Measurements from ENCODE around the gene KCNE2.

KCNE2 gene

GRCh38 chr21:34351786-34352241 is 12.0 kb upstream of the KCNE2 start:
- no peaks in the 10 kb centered on the region for H3K36me3 ChIP-seq
- no peak overlapping the region for H3K9ac ChIP-seq
- H3K27me3 ChIP-seq, result no peaks in the 10 kb centered on the region
- no peak overlapping the region for H3K4me3 ChIP-seq
- H3K4me2 ChIP-seq, result no peak overlapping the region
- no peaks in the 10 kb centered on the region for H3K4me1 ChIP-seq
- no peaks in the 10 kb centered on the region for H4K20me1 ChIP-seq
- H3K9me3 ChIP-seq, result no peaks in the 10 kb centered on the region
- no peak for TF ChIP-seq Cebpa-rat (IDR thresholded peaks at IDR 0.05)
- H3K27ac ChIP-seq, result no peak overlapping the region

GRCh38 chr21:34352556-34352955 is 11.2 kb upstream of the KCNE2 start:
- no peak overlapping the region for H3K4me3 ChIP-seq
- 0 out of 2 replicates have a peak, but pooled peaks cover 2% of the 10 kb centered on the region for H3K9me3 ChIP-seq
- no peaks in the 10 kb centered on the region for H3K27me3 ChIP-seq
- H4K20me1 ChIP-seq, result no peaks in the 10 kb centered on the region
- H3K9ac ChIP-seq, result no peak overlapping the region
- H3K4me2 ChIP-seq, result no peak overlapping the region
- TF ChIP-seq Cebpa-rat (IDR thresholded peaks at IDR 0.05), result no peak
- no peak overlapping the region for H3K27ac ChIP-seq
- H3K4me1 ChIP-seq, result no peaks in the 10 kb centered on the region
- no peaks in the 10 kb centered on the region for H3K36me3 ChIP-seq

GRCh38 chr21:34353182-34353581 is 10.6 kb upstream of the KCNE2 start:
- Histone ChIP-seq H3K9me3 (peaks cover 8% of the 10 kb centered on the region), H3K4me3 (no peak overlapping the region), H3K27me3 (no peaks in the 10 kb centered on the region), H3K27ac (no peak overlapping the region), H3K4me1 (no peaks in the 10 kb centered on the region), H4K20me1 (no peaks in the 10 kb centered on the region), H3K4me2 (no peak overlapping the region), H3K9ac (no peak overlapping the region), H3K36me3 (no peaks in the 10 kb centered on the region)
- no peak for TF ChIP-seq Cebpa-rat (IDR thresholded peaks at IDR 0.05)

- no peaks in the 10 kb centered on the region for H3K27me3 ChIP-seq
- no peak for TF ChIP-seq Cebpa-rat (IDR thresholded peaks at IDR 0.05)
- H3K4me2 ChIP-seq, result no peak overlapping the region
- H3K9ac ChIP-seq, result no peak overlapping the region
- no peak overlapping the region for H3K4me3 ChIP-seq
- H3K4me1 ChIP-seq, result no peaks in the 10 kb centered on the region
- H3K27ac ChIP-seq, result no peak overlapping the region
- peaks cover 16% of the 10 kb centered on the region for H3K9me3 ChIP-seq
- no peaks in the 10 kb centered on the region for H4K20me1 ChIP-seq
- H3K36me3 ChIP-seq, result no peaks in the 10 kb centered on the region
Observed at GRCh38 chr21:34354836-34355235, 9.0 kb upstream of the KCNE2 start.

- no peaks in the 10 kb centered on the region for H3K4me1 ChIP-seq
- no peak overlapping the region for H3K4me3 ChIP-seq
- H3K4me2 ChIP-seq, result no peak overlapping the region
- no peaks in the 10 kb centered on the region for H4K20me1 ChIP-seq
- no peaks in the 10 kb centered on the region for H3K27me3 ChIP-seq
- H3K36me3 ChIP-seq, result no peaks in the 10 kb centered on the region
- TF ChIP-seq Cebpa-rat (IDR thresholded peaks at IDR 0.05), result no peak
- H3K9ac ChIP-seq, result no peak overlapping the region
- no peak overlapping the region for H3K27ac ChIP-seq
- peaks cover 16% of the 10 kb centered on the region for H3K9me3 ChIP-seq
Observed at GRCh38 chr21:34355570-34355969, 8.2 kb upstream of the KCNE2 start.

- Histone ChIP-seq H4K20me1 (no peaks in the 10 kb centered on the region), H3K27me3 (no peaks in the 10 kb centered on the region), H3K9me3 (peaks cover 16% of the 10 kb centered on the region), H3K9ac (no peak overlapping the region), H3K36me3 (no peaks in the 10 kb centered on the region), H3K4me3 (no peak overlapping the region), H3K4me1 (peaks cover 13% of the 10 kb centered on the region; the same call in 1 of the 2 replicates), H3K27ac (no peak overlapping the region), H3K4me2 (no peak overlapping the region)
- no peak for TF ChIP-seq Cebpa-rat (IDR thresholded peaks at IDR 0.05)
Observed at GRCh38 chr21:34357889-34358288, 5.9 kb upstream of the KCNE2 start.

GRCh38 chr21:34358866-34359265 is 4.9 kb upstream of the KCNE2 start:
- Histone ChIP-seq H3K4me3 (no peak overlapping the region), H3K27ac (no peak overlapping the region), H3K9ac (no peak overlapping the region), H3K27me3 (no peaks in the 10 kb centered on the region), H3K9me3 (peaks cover 16% of the 10 kb centered on the region), H3K36me3 (no peaks in the 10 kb centered on the region), H4K20me1 (no peaks in the 10 kb centered on the region), H3K4me1 (peaks cover 13% of the 10 kb centered on the region; the same call in 1 of the 2 replicates), H3K4me2 (no peak overlapping the region)
- no peak for TF ChIP-seq Cebpa-rat (IDR thresholded peaks at IDR 0.05)

GRCh38 chr21:34360488-34361241 is 3.1 kb upstream of the KCNE2 start:
- H3K4me3 ChIP-seq, result no peak overlapping the region
- no peak overlapping the region for H3K4me2 ChIP-seq
- TF ChIP-seq Cebpa-rat (IDR thresholded peaks at IDR 0.05), result no peak
- peaks cover 13% of the 10 kb centered on the region; the same call in 1 of the 2 replicates for H3K4me1 ChIP-seq
- H3K27me3 ChIP-seq, result no peaks in the 10 kb centered on the region
- H3K9me3 ChIP-seq, result peaks cover 16% of the 10 kb centered on the region
- no peak overlapping the region for H3K9ac ChIP-seq
- H3K27ac ChIP-seq, result no peak overlapping the region
- H4K20me1 ChIP-seq, result no peaks in the 10 kb centered on the region
- H3K36me3 ChIP-seq, result no peaks in the 10 kb centered on the region

GRCh38 chr21:34362136-34362444 is 1.7 kb upstream of the KCNE2 start:
- no peak overlapping the region for H3K27ac ChIP-seq
- peak overlapping the region; percentile 45; the same call in 1 of the 2 replicates for H3K4me2 ChIP-seq
- no peaks in the 10 kb centered on the region for H4K20me1 ChIP-seq
- H3K4me3 ChIP-seq, result no peak overlapping the region
- no peaks in the 10 kb centered on the region for H3K36me3 ChIP-seq
- peaks cover 16% of the 10 kb centered on the region for H3K9me3 ChIP-seq
- peaks cover 13% of the 10 kb centered on the region; the same call in 1 of the 2 replicates for H3K4me1 ChIP-seq
- H3K9ac ChIP-seq, result no peak overlapping the region
- no peak for TF ChIP-seq Cebpa-rat (IDR thresholded peaks at IDR 0.05)
- H3K27me3 ChIP-seq, result no peaks in the 10 kb centered on the region

GRCh38 chr21:34362670-34363069 is 1.1 kb upstream of the KCNE2 start:
- no peak overlapping the region for H3K27ac ChIP-seq
- H3K4me3 ChIP-seq, result no peak overlapping the region
- no peak overlapping the region for H3K9ac ChIP-seq
- peaks cover 13% of the 10 kb centered on the region; the same call in 1 of the 2 replicates for H3K4me1 ChIP-seq
- no peak overlapping the region for H3K4me2 ChIP-seq
- no peaks in the 10 kb centered on the region for H3K27me3 ChIP-seq
- no peaks in the 10 kb centered on the region for H4K20me1 ChIP-seq
- H3K9me3 ChIP-seq, result peaks cover 13% of the 10 kb centered on the region
- TF ChIP-seq Cebpa-rat (IDR thresholded peaks at IDR 0.05), result no peak
- H3K36me3 ChIP-seq, result no peaks in the 10 kb centered on the region

All from BLaER1 (cell line).